IMR-90 (cell line): ENCODE measurements around the gene RNF41. TPM values are rescaled to one million over a fixed set of nuclear protein-coding genes. Genes with fewer than 3 reads are reported as not detected.

Source experiments
- ATAC-seq: fragments of 200-7000 bp; cut with Tn5 transposase; 2 replicates; pipeline ENCODE4 v1.9.1; 2020; ENCODE audit warnings: low read depth, mild to moderate bottlenecking, moderate library complexity
- BruUV-seq: library from RNA; stranded (reverse); fragments of 400-500 nt; replicated peaks from 2 replicates; lab custom pipeline; 2021; lab: Mats Ljungman, UMichigan
- CTCF ChIA-PET: fragments of 300-600 bp; formaldehyde crosslinking; extraction: SDS; loops from one replicate; lab custom pipeline; 2021; ENCODE audit warnings: antibody characterized with exemption; lab: Yijun Ruan, JAX
- POLR2A ChIA-PET: fragments of 300-600 bp; sonication (Branson Sonifier 250); formaldehyde crosslinking; loops from one replicate; lab custom pipeline; 2022; ENCODE audit warnings: antibody characterized with exemption; ENCODE audit not compliant: unreplicated experiment; lab: Charles Lee
- DNase-seq: peaks from one replicate; pipeline ENCODE4 v3.0.0; 2013
- H2AFZ ChIP-seq: replicated peaks from 2 replicates; pipeline ENCODE3; 2013; ENCODE audit warnings: low read length, mild to moderate bottlenecking; ENCODE audit not compliant: poor library complexity
- H2AK5ac ChIP-seq: 2 replicates; pipeline ENCODE4 v1.6.1; 2013; ENCODE audit warnings: low read depth, low read length, inconsistent platforms
- H2AK9ac ChIP-seq: replicated peaks from 2 replicates; pipeline ENCODE3; 2013; ENCODE audit warnings: mild to moderate bottlenecking, low read depth, low read length, moderate library complexity; ENCODE audit not compliant: poor library complexity
- H2BK120ac ChIP-seq: 2 replicates; pipeline ENCODE4 v1.6.1; 2013; ENCODE audit warnings: low read depth, low read length, inconsistent platforms
- H2BK15ac ChIP-seq: 3 replicates; pipeline ENCODE4 v1.6.1; 2013; ENCODE audit warnings: low read depth, low read length, inconsistent platforms
- H2BK20ac ChIP-seq: 2 replicates; pipeline ENCODE4 v1.6.1; 2013; ENCODE audit warnings: low read depth, mild to moderate bottlenecking, inconsistent platforms, low read length, moderate library complexity
- H2BK5ac ChIP-seq: 2 replicates; pipeline ENCODE4 v1.6.1; 2013; ENCODE audit warnings: mild to moderate bottlenecking, low read depth, low read length, inconsistent platforms; ENCODE audit not compliant: poor library complexity, severe bottlenecking
- H3K14ac ChIP-seq: replicated peaks from 2 replicates; pipeline ENCODE4 v1.6.1; 2013; ENCODE audit warnings: low read depth, low read length, inconsistent platforms
- H3K18ac ChIP-seq: 2 replicates; pipeline ENCODE4 v1.6.1; 2013; ENCODE audit warnings: low read depth, low read length, control low read depth
- H3K23ac ChIP-seq: 2 replicates; pipeline ENCODE4 v1.6.1; 2013; ENCODE audit warnings: low read depth, low read length, inconsistent platforms
- H3K27ac ChIP-seq: 2 replicates; pipeline ENCODE4 v1.5.1; 2013; ENCODE audit warnings: mild to moderate bottlenecking, control low read depth, low read length; ENCODE audit not compliant: insufficient read depth
- H3K27me3 ChIP-seq: 2 replicates; pipeline ENCODE4 v1.6.1; 2013; ENCODE audit warnings: low read length; ENCODE audit not compliant: control insufficient read depth, insufficient read depth
- H3K36me3 ChIP-seq: 2 replicates; pipeline ENCODE4 v1.6.1; 2013; ENCODE audit warnings: low read length, mixed read lengths; ENCODE audit not compliant: control insufficient read depth, insufficient read depth
- H3K4ac ChIP-seq: 2 replicates; pipeline ENCODE4 v1.6.1; 2013; ENCODE audit warnings: low read depth, low read length, inconsistent platforms
- H3K4me1 ChIP-seq: 2 replicates; pipeline ENCODE4 v1.6.1; 2013; ENCODE audit warnings: low read length, mixed read lengths; ENCODE audit not compliant: control insufficient read depth, insufficient read depth
- H3K4me2 ChIP-seq: 2 replicates; pipeline ENCODE4 v1.6.1; 2013; ENCODE audit warnings: low read depth, mild to moderate bottlenecking, control low read depth, low read length, moderate library complexity
- H3K4me3 ChIP-seq: 2 replicates; pipeline ENCODE4 v1.5.1; 2013; ENCODE audit warnings: low read depth, mild to moderate bottlenecking, control low read depth, low read length, moderate library complexity; ENCODE audit not compliant: insufficient read depth
- H3K56ac ChIP-seq: 2 replicates; pipeline ENCODE4 v1.6.1; 2013; ENCODE audit warnings: low read length, inconsistent platforms; ENCODE audit not compliant: insufficient read depth; ENCODE audit errors: extremely low read depth
- H3K79me1 ChIP-seq, 2 experiments: 2 replicates each; pipeline ENCODE4 v1.6.1; 2013; ENCODE audit warnings: low read length in 2 of 2, inconsistent platforms in 1 of 2, low read depth in 1 of 2
- H3K9ac ChIP-seq: 2 replicates; pipeline ENCODE4 v1.6.1; 2013; ENCODE audit warnings: low read depth, low read length, control low read depth
- H3K9me1 ChIP-seq: 2 replicates; pipeline ENCODE4 v1.6.1; 2013; ENCODE audit warnings: low read length, inconsistent platforms; ENCODE audit not compliant: insufficient read depth
- H3K9me3 ChIP-seq: 2 replicates; pipeline ENCODE4 v1.6.1; 2013; ENCODE audit warnings: low read length; ENCODE audit not compliant: control insufficient read depth, insufficient read depth
- H4K20me1 ChIP-seq: 2 replicates; pipeline ENCODE4 v1.6.1; 2013; ENCODE audit warnings: low read length, inconsistent platforms; ENCODE audit not compliant: insufficient read depth
- H4K5ac ChIP-seq: 2 replicates; pipeline ENCODE4 v1.6.1; 2013; ENCODE audit warnings: mild to moderate bottlenecking, low read depth, low read length, control low read depth
- H4K8ac ChIP-seq, 2 experiments: 2 replicates each; pipeline ENCODE4 v1.6.1; 2013; ENCODE audit warnings: low read depth in 2 of 2, low read length in 2 of 2, control low read depth in 1 of 2, inconsistent platforms in 1 of 2
- H4K91ac ChIP-seq: 2 replicates; pipeline ENCODE4 v1.6.1; 2013; ENCODE audit warnings: low read depth, low read length, inconsistent platforms; ENCODE audit not compliant: insufficient read depth
- CHD1 ChIP-seq: IDR thresholded peaks from 2 replicates; pipeline ENCODE4 v1.6.1; 2012; ENCODE audit warnings: low read depth, low read length, improper control_type of control experiment
- MAFK ChIP-seq: IDR thresholded peaks from 2 replicates; pipeline ENCODE4 v1.6.1; 2012; ENCODE audit warnings: low read depth, low read length, improper control_type of control experiment
- RFX5 ChIP-seq: IDR thresholded peaks from 2 replicates; pipeline ENCODE4 v1.8.0; 2012; ENCODE audit warnings: low read depth, mild to moderate bottlenecking, low read length, moderate library complexity
- WGBS, 2 experiments: methylation state at CpG; one replicate each; pipeline versions ENCODE4 v1.1.5 to v1.1.7; 2013; ENCODE audit warnings: missing lambda C conversion rate in 2 of 2; ENCODE audit not compliant: insufficient read length in 1 of 2; ENCODE audit errors: extremely low coverage in 2 of 2; 5-methylcytosine and 5-hydroxymethylcytosine counted together
- dilution Hi-C: fragments of 300-500 bp; cut with HindIII; formaldehyde crosslinking; loops from one replicate; pipeline ENCODE4 v1.14.3; 2018; ENCODE audit warnings: low sequenced_read_pairs; ENCODE audit not compliant: unreplicated experiment
- in situ Hi-C: fragments of 300-500 bp; cut with MboI; formaldehyde crosslinking; loops from 3 replicates; pipeline ENCODE4 v1.14.3; 2019; ENCODE audit warnings: low sequenced_read_pairs, inconsistent platforms, mixed read lengths
- intact Hi-C: fragments of 100-400 bp; cut with micrococcal nuclease; formaldehyde crosslinking; loops from 2 replicates; pipeline ENCODE4 v1.10.0; 2022
- polyA plus RNA-seq, 3 experiments: library from polyadenylated mRNA; depleted of rRNA; stranded (reverse); fragments of >200 nt; gene quantifications; 2 replicates each; pipeline ENCODE4 v1.2.3, GENCODE V29; 2012; ENCODE audit warnings: low replicate concordance in 1 of 3
- total RNA-seq: library from RNA; depleted of rRNA; stranded (reverse); fragments of >200 nt; gene quantifications from 2 replicates; pipeline ENCODE4 v1.2.3, GENCODE V29; 2012
- TF ChIP-seq, protein P1 (sequence below): fragments of 150-350 bp; IDR thresholded peaks from 2 replicates; pipeline ENCODE4 v1.6.1; 2016; ENCODE audit warnings: low read depth, mild to moderate bottlenecking, low read length, moderate library complexity, borderline replicate concordance

Gene RNF41
- total and polyA plus RNA-seq, 2 of the 4 experiments (the other 2 are of a cell fraction): 112 to 272 TPM

DNA sequence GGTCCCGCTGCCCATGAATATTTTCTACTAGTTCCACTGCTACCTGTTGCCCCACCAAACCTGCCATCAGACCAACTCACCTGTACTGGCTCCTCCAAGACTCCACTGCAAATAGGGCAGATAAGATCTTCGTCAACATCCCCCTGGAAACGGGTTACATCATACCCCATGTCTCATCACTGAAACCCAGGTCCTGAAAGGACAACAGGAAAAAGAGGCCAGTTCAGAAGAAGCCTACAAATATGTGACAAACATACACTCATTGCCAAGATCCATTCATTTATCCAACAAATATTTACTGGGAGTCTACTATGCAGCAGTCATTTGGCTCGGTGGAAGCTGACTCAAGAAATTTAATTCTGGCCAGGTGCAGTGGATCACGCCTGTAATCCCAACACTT lies 7.8 kb downstream of the RNF41 start:
- Histone ChIP-seq H3K4me1 (no peaks in the 10 kb centered on the region), H3K4ac (no peak overlapping the region), H3K14ac (no peak overlapping the region), H3K23ac (no peak overlapping the region), H4K8ac (no peak overlapping the region), H4K5ac (no peak overlapping the region), H2BK20ac (no peak overlapping the region), H4K91ac (no peak overlapping the region), H3K4me2 (no peak overlapping the region), H4K20me1 (peaks cover 26% of the 10 kb centered on the region; the same call in 1 of the 2 replicates), H2BK15ac (no peak overlapping the region), H3K9ac (no peak overlapping the region), H3K56ac (no peak overlapping the region), H2BK120ac (no peak overlapping the region), H2AK9ac (no peak overlapping the region), H3K18ac (no peak overlapping the region), H3K27ac (no peak overlapping the region), H2AK5ac (no peak overlapping the region), H2BK5ac (no peak overlapping the region), H3K36me3 (peaks cover 53% of the 10 kb centered on the region), H3K79me1 (peaks cover 24 to 51% of the 10 kb centered on the region in 2 experiments), H3K4me3 (no peak overlapping the region), H3K9me1 (peaks cover 3% of the 10 kb centered on the region; the same call in 1 of the 2 replicates), H2AFZ (no peak overlapping the region), H3K27me3 (no peaks in the 10 kb centered on the region), H3K9me3 (no peaks in the 10 kb centered on the region)
- intact Hi-C loops: no loop called here
- 100% methylated on average over 3 of the region's 5 CpGs; no CpG with 5 or more reads in 1 of the 2 experiments for WGBS, 2 experiments
- BruUV-seq: no TSS peak
- CTCF ChIA-PET: no interaction called here
- in situ Hi-C loops: no loop called here
- POLR2A ChIA-PET: interaction anchor here (1.1 kb wide), 1 partner anchor 8 kb away, joined by 3 read pairs; the partner anchor contains the start of gene RNF41
- DNase-seq (no peak), ATAC-seq (no peak)
- dilution Hi-C loops: no loop called here
- TF ChIP-seq CHD1: no peak
- TF ChIP-seq, protein P1, sequence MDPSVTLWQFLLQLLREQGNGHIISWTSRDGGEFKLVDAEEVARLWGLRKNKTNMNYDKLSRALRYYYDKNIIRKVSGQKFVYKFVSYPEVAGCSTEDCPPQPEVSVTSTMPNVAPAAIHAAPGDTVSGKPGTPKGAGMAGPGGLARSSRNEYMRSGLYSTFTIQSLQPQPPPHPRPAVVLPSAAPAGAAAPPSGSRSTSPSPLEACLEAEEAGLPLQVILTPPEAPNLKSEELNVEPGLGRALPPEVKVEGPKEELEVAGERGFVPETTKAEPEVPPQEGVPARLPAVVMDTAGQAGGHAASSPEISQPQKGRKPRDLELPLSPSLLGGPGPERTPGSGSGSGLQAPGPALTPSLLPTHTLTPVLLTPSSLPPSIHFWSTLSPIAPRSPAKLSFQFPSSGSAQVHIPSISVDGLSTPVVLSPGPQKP: no peak
- TF ChIP-seq RFX5: no peak
- no peak for TF ChIP-seq MAFK
